SH-SY5Y (cell line): Measurements from ENCODE around the gene HOXB3.

Experiments used
- GATA2 ChIP-seq: IDR thresholded peaks from 2 replicates; pipeline ENCODE4 v1.6.1; 2011; ENCODE audit warnings: mild to moderate bottlenecking, low read depth, low read length
- GATA3 ChIP-seq: IDR thresholded peaks from 2 replicates; pipeline ENCODE4 v1.6.1; 2011; ENCODE audit warnings: low read depth, mild to moderate bottlenecking, low read length, moderate library complexity

DNA sequence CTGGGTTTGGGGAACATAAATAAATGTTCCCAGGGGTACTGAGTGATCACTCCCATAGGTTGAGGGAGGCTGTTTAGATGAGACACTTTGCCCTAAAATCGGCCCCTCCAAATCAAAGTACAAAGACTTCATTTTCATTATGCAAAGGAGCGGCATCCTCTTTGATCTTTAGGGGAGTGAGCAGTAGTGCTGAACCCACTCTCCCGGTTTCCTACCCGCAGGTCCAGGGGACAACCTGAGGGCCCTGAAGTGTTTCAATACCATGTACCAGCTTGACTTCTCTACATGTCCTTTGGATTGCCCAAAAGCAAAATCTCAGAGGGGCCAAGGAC lies 11.1 kb upstream of the HOXB3 start:
- no peak for TF ChIP-seq GATA3
- no peak for TF ChIP-seq GATA2
